Mesendoderm (in vitro differentiated cells): ENCODE results near the gene TTYH2.

ENCODE experiments used
- DNase-seq: peaks from one replicate; pipeline ENCODE4 v3.0.0; 2013
- H2AK5ac ChIP-seq: 2 replicates; pipeline ENCODE4 v1.6.1; 2013; ENCODE audit warnings: low read length, inconsistent platforms
- H2BK120ac ChIP-seq: 2 replicates; pipeline ENCODE4 v1.6.1; 2013; ENCODE audit warnings: low read depth, mild to moderate bottlenecking, low read length, moderate library complexity, mixed read lengths
- H2BK15ac ChIP-seq: replicated peaks from 2 replicates; pipeline ENCODE4 v1.6.1; 2013; ENCODE audit warnings: low read depth, mild to moderate bottlenecking, moderate library complexity
- H2BK5ac ChIP-seq: 2 replicates; pipeline ENCODE4 v1.6.1; 2013; ENCODE audit warnings: low read length, inconsistent platforms
- H3K18ac ChIP-seq: 2 replicates; pipeline ENCODE4 v1.6.1; 2013; ENCODE audit warnings: mild to moderate bottlenecking, low read length, mixed read lengths
- H3K23ac ChIP-seq: one replicate; pipeline ENCODE4 v1.6.1; 2013; ENCODE audit warnings: low read length
- H3K27ac ChIP-seq: 2 replicates; pipeline ENCODE4 v1.5.1; 2013; ENCODE audit warnings: low read depth, mild to moderate bottlenecking, inconsistent platforms, low read length, moderate library complexity
- H3K27me3 ChIP-seq: 2 replicates; pipeline ENCODE4 v1.6.1; 2013; ENCODE audit warnings: low read length, control low read depth, mild to moderate bottlenecking, inconsistent platforms; ENCODE audit not compliant: insufficient read depth, poor library complexity
- H3K36me3 ChIP-seq: 2 replicates; pipeline ENCODE4 v1.6.1; 2013; ENCODE audit warnings: low read length, inconsistent platforms; ENCODE audit not compliant: control insufficient read depth, insufficient read depth
- H3K4ac ChIP-seq: one replicate; pipeline ENCODE4 v1.6.1; 2013; ENCODE audit warnings: low read depth, mild to moderate bottlenecking, low read length, moderate library complexity
- H3K4me1 ChIP-seq: 2 replicates; pipeline ENCODE4 v1.6.1; 2013; ENCODE audit warnings: low read depth, low read length, inconsistent platforms; ENCODE audit not compliant: control insufficient read depth
- H3K4me2 ChIP-seq: 2 replicates; pipeline ENCODE4 v1.6.1; 2013; ENCODE audit warnings: low read length
- H3K4me3 ChIP-seq: 2 replicates; pipeline ENCODE4 v1.5.1; 2013; ENCODE audit warnings: mild to moderate bottlenecking, low read length
- H3K56ac ChIP-seq: one replicate; pipeline ENCODE4 v1.6.1; 2013; ENCODE audit warnings: low read length
- H3K79me1 ChIP-seq: 2 replicates; pipeline ENCODE4 v1.6.1; 2013; ENCODE audit warnings: low read length, inconsistent platforms
- H3K79me2 ChIP-seq: 2 replicates; pipeline ENCODE4 v1.6.1; 2013; ENCODE audit warnings: mild to moderate bottlenecking, low read length; ENCODE audit not compliant: control insufficient read depth, insufficient read depth
- H3K9ac ChIP-seq: 2 replicates; pipeline ENCODE4 v1.6.1; 2013; ENCODE audit warnings: low read length, inconsistent platforms
- H4K5ac ChIP-seq: one replicate; pipeline ENCODE4 v1.6.1; 2013; ENCODE audit warnings: low read length
- H4K8ac ChIP-seq: one replicate; pipeline ENCODE4 v1.6.1; 2013; ENCODE audit warnings: low read depth, mild to moderate bottlenecking, control low read depth, low read length, moderate library complexity
- WGBS: extraction: QIAGEN DNeasy Blood & Tissue Kit; methylation state at CpG from one replicate; pipeline ENCODE4 v1.1.7; 2013; ENCODE audit warnings: low lambda C conversion rate, missing lambda C conversion rate; ENCODE audit not compliant: insufficient coverage; ENCODE audit errors: extremely low coverage; 5-methylcytosine and 5-hydroxymethylcytosine counted together

Gene TTYH2

GRCh38 chr17:74172700-74173099, 40.7 kb upstream of the TTYH2 start:
- Histone ChIP-seq H2AK5ac (no peak overlapping the region), H3K27ac (no peak overlapping the region), H3K36me3 (no peaks in the 10 kb centered on the region), H2BK5ac (no peak overlapping the region), H2BK120ac (no peak overlapping the region), H4K8ac (no peak overlapping the region), H4K5ac (no peak overlapping the region), H3K79me1 (no peaks in the 10 kb centered on the region), H3K27me3 (no peaks in the 10 kb centered on the region), H2BK15ac (no peak overlapping the region), H3K4me2 (no peak overlapping the region), H3K56ac (no peak overlapping the region), H3K18ac (no peak overlapping the region), H3K79me2 (no peaks in the 10 kb centered on the region), H3K4me3 (no peak overlapping the region), H3K4me1 (no peaks in the 10 kb centered on the region), H3K4ac (no peak overlapping the region), H3K9ac (no peak overlapping the region), H3K23ac (no peak overlapping the region)
- no CpG with 5 or more reads among the region's 3 CpGs for WGBS
- no peak for DNase-seq

DNA sequence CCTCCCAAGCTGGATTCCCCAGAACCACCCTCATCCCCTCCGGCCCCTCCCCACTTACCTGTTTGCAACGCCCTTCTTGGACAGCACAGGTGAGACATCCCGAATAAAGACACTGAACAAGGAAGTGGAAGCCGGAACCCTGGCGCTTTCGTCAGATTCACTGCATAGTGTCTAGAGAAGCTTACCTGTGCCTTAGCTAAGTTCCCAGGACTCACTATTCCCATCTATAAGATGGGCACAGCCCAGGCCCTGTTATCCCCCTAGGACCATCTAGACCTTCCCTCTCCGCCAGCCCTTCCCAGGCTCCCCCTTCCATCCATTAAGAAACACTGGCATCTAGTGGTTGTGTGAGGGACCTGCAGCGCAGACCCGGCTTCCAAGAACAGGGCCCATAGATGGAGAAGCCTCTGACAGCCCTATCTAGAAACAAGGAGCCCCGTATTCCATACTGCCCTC, 36.8 kb upstream of the TTYH2 start:
- no peaks in the 10 kb centered on the region for H3K27me3 ChIP-seq
- no peaks in the 10 kb centered on the region for H3K79me1 ChIP-seq
- DNase-seq: peak; percentile 85
- H4K5ac ChIP-seq: no peak overlapping the region
- no peak overlapping the region for H3K27ac ChIP-seq
- no peaks in the 10 kb centered on the region for H3K4me1 ChIP-seq
- H3K56ac ChIP-seq: no peak overlapping the region
- no peak overlapping the region for H3K9ac ChIP-seq
- H2BK5ac ChIP-seq: no peak overlapping the region
- H3K79me2 ChIP-seq: no peaks in the 10 kb centered on the region
- no peak overlapping the region for H2AK5ac ChIP-seq
- H3K4me3 ChIP-seq: no peak overlapping the region
- no peak overlapping the region for H3K23ac ChIP-seq
- H3K4me2 ChIP-seq: no peak overlapping the region
- no peaks in the 10 kb centered on the region for H3K36me3 ChIP-seq
- H4K8ac ChIP-seq: no peak overlapping the region
- WGBS: no CpG with 5 or more reads among the region's 10 CpGs
- no peak overlapping the region for H2BK120ac ChIP-seq
- H2BK15ac ChIP-seq: no peak overlapping the region
- no peak overlapping the region for H3K18ac ChIP-seq
- H3K4ac ChIP-seq: no peak overlapping the region

DNA sequence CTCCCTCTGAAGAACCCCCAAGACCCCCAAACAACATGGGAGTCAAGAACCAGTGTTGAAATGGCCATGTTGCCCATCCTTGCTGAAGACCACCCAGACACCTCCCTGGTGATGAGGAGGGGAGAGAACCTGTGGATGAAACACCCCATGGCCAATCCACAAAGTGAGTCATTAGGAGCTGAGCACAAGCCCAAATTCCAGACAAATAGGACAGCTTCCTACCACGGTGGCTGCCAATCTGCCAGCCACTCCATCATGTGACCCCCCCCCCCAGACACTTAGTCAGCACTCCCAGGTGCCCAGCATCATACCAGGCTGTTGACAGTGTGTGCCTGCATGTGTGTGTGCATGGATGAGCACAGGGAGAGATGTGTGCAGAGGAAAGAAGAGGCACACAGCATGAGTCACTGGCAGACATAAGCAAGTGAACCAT, 36.3 kb upstream of the TTYH2 start:
- no peaks in the 10 kb centered on the region for H3K79me2 ChIP-seq

DNA sequence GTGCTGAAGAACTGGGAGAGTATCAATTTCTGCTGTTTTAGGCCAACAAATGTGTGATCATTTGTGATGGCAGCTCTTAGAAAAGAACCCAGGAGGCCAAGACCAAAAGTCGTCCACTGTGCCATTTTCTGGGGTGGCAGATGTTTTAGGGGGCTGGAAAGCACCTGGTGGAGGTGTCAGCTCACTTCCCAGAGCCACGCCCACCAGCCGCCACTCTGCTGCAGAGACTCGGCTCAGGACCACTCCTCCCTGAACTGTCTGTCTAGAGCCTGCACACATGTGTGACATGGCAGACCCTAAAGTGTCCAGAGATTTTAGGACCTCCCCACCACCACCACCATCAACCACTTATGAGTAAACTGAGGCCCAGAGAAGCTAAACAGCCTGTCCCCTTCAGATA, 33.8 kb upstream of the TTYH2 start:
- no peaks in the 10 kb centered on the region for H3K27me3 ChIP-seq
- H3K9ac ChIP-seq: no peak overlapping the region
- H3K4ac ChIP-seq: no peak overlapping the region
- H2BK15ac ChIP-seq: no peak overlapping the region
- DNase-seq: no peak
- H4K8ac ChIP-seq: no peak overlapping the region
- no peak overlapping the region for H3K23ac ChIP-seq
- no peaks in the 10 kb centered on the region for H3K79me1 ChIP-seq
- no CpG with 5 or more reads among the region's 4 CpGs for WGBS
- H3K36me3 ChIP-seq: no peaks in the 10 kb centered on the region
- H3K4me2 ChIP-seq: no peak overlapping the region
- no peak overlapping the region for H3K56ac ChIP-seq
- no peak overlapping the region for H3K4me3 ChIP-seq
- no peaks in the 10 kb centered on the region for H3K79me2 ChIP-seq
- no peak overlapping the region for H2BK120ac ChIP-seq
- H2AK5ac ChIP-seq: no peak overlapping the region
- H2BK5ac ChIP-seq: no peak overlapping the region
- no peak overlapping the region for H3K18ac ChIP-seq
- no peak overlapping the region for H3K27ac ChIP-seq
- H3K4me1 ChIP-seq: no peaks in the 10 kb centered on the region
- H4K5ac ChIP-seq: no peak overlapping the region

More for the DNA sequence above, 36.3 kb upstream of the TTYH2 start:
- DNase-seq: peak; percentile 27
- Histone ChIP-seq H2BK5ac (no peak overlapping the region), H3K18ac (no peak overlapping the region), H3K79me1 (no peaks in the 10 kb centered on the region), H3K56ac (no peak overlapping the region), H3K36me3 (no peaks in the 10 kb centered on the region), H3K27ac (no peak overlapping the region), H2AK5ac (no peak overlapping the region), H3K27me3 (no peaks in the 10 kb centered on the region), H3K4ac (no peak overlapping the region), H3K4me3 (no peak overlapping the region), H2BK15ac (no peak overlapping the region), H3K4me1 (no peaks in the 10 kb centered on the region), H4K8ac (no peak overlapping the region), H3K23ac (no peak overlapping the region), H3K9ac (no peak overlapping the region), H2BK120ac (no peak overlapping the region), H3K4me2 (no peak overlapping the region), H4K5ac (no peak overlapping the region)
- no CpG with 5 or more reads among the region's 1 CpG for WGBS

DNA sequence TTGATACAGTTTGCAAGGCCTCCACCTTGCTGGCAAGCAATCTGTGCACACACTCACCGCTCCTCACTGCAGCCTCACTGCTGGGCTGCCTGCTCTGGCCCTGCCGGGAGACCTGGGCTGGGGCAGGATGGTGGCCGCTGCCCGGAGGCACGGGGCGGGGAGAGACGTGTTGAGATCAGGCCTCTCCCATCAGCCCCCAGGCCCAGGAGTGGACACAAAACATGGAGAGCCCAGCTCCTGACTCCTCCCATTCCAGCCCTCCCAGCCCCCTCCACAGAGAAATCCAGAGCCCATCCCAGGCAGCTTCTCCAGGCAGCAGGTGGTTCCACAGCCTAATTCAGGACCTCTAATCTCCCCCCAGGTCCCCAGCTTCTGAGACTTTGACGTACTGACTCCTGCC, 33.0 kb upstream of the TTYH2 start:
- no peak overlapping the region for H3K4me3 ChIP-seq
- no peak overlapping the region for H3K4ac ChIP-seq
- H3K18ac ChIP-seq: no peak overlapping the region
- H3K56ac ChIP-seq: peak overlapping the region; percentile 10
- no peaks in the 10 kb centered on the region for H3K79me2 ChIP-seq
- no peaks in the 10 kb centered on the region for H3K79me1 ChIP-seq
- H3K4me2 ChIP-seq: no peak overlapping the region
- H3K36me3 ChIP-seq: no peaks in the 10 kb centered on the region
- H3K4me1 ChIP-seq: no peaks in the 10 kb centered on the region
- WGBS: no CpG with 5 or more reads among the region's 8 CpGs
- no peak for DNase-seq
- H2BK15ac ChIP-seq: no peak overlapping the region
- H2AK5ac ChIP-seq: no peak overlapping the region
- H3K9ac ChIP-seq: no peak overlapping the region
- no peaks in the 10 kb centered on the region for H3K27me3 ChIP-seq
- no peak overlapping the region for H4K5ac ChIP-seq
- no peak overlapping the region for H2BK5ac ChIP-seq
- no peak overlapping the region for H2BK120ac ChIP-seq
- no peak overlapping the region for H3K23ac ChIP-seq
- H3K27ac ChIP-seq: no peak overlapping the region
- H4K8ac ChIP-seq: no peak overlapping the region

GRCh38 chr17:74181341-74181740, 32.0 kb upstream of the TTYH2 start:
- no CpG with 5 or more reads among the region's 4 CpGs for WGBS

More at GRCh38 chr17:74181341-74181740, 32.0 kb upstream of the TTYH2 start:
- Histone ChIP-seq H2BK5ac (no peak overlapping the region), H4K8ac (no peak overlapping the region), H3K79me1 (no peaks in the 10 kb centered on the region), H3K36me3 (no peaks in the 10 kb centered on the region), H3K4me2 (no peak overlapping the region), H3K79me2 (no peaks in the 10 kb centered on the region), H3K4me1 (no peaks in the 10 kb centered on the region), H2BK120ac (no peak overlapping the region), H4K5ac (no peak overlapping the region), H2BK15ac (no peak overlapping the region), H2AK5ac (no peak overlapping the region), H3K4ac (no peak overlapping the region), H3K4me3 (no peak overlapping the region), H3K27ac (no peak overlapping the region), H3K18ac (no peak overlapping the region), H3K23ac (no peak overlapping the region), H3K27me3 (no peaks in the 10 kb centered on the region), H3K56ac (no peak overlapping the region), H3K9ac (no peak overlapping the region)
- no peak for DNase-seq
